PC-3 (cell line): Measurements from ENCODE around the gene NXPH1. TPM values are rescaled to one million over a fixed set of nuclear protein-coding genes. Genes with fewer than 3 reads are reported as not detected.

Experiments
- ATAC-seq: fragments of 200-7000 bp; cut with Tn5 transposase; 2 replicates; pipeline ENCODE4 v1.9.1; 2020; ENCODE audit warnings: mild to moderate bottlenecking, moderate library complexity
- BruUV-seq: library from RNA; stranded (reverse); fragments of 400-500 nt; replicated peaks from 2 replicates; lab custom pipeline; 2021; lab: Mats Ljungman, UMichigan
- CTCF ChIA-PET: fragments of 300-600 bp; sonication (Branson Sonifier 250); formaldehyde crosslinking; loops from one replicate; lab custom pipeline; 2022; ENCODE audit warnings: antibody characterized with exemption; lab: Charles Lee
- POLR2A ChIA-PET: fragments of 300-600 bp; sonication (Branson Sonifier 250); formaldehyde crosslinking; loops from one replicate; lab custom pipeline; 2022; ENCODE audit warnings: antibody characterized with exemption; ENCODE audit not compliant: unreplicated experiment; lab: Charles Lee
- DNase-seq: peaks from one replicate; pipeline ENCODE4 v3.0.0-alpha.2; 2015
- H2AFZ ChIP-seq: fragments of 300-600 bp; sonication (generic); 2 replicates; pipeline ENCODE4 v1.6.0; 2016; ENCODE audit warnings: antibody characterized with exemption, low read length
- H3F3A ChIP-seq: fragments of 300-600 bp; sonication (generic); one replicate; pipeline ENCODE4 v1.6.0; 2017; ENCODE audit warnings: antibody characterized with exemption, low read length, control low read depth, mild to moderate bottlenecking; ENCODE audit not compliant: unreplicated experiment
- H3K27ac ChIP-seq: fragments of 300-600 bp; sonication (generic); 2 replicates; pipeline ENCODE4 v1.5.1; 2016; ENCODE audit warnings: mild to moderate bottlenecking, low read length
- H3K27me3 ChIP-seq: fragments of 300-600 bp; sonication (generic); 2 replicates; pipeline ENCODE4 v1.6.1; 2016; ENCODE audit warnings: low read length, mixed read lengths
- H3K36me3 ChIP-seq: fragments of 300-600 bp; sonication (generic); 2 replicates; pipeline ENCODE4 v1.6.1; 2016; ENCODE audit warnings: low read depth, mixed run types, low read length, mixed read lengths
- H3K4me1 ChIP-seq: fragments of 300-600 bp; sonication (generic); 2 replicates; pipeline ENCODE4 v1.5.1; 2016; ENCODE audit warnings: low read length; ENCODE audit not compliant: insufficient read depth
- H3K4me2 ChIP-seq: fragments of 300-600 bp; sonication (generic); 2 replicates; pipeline ENCODE4 v1.6.0; 2016; ENCODE audit warnings: low read length
- H3K4me3 ChIP-seq: fragments of 300-600 bp; sonication (generic); 2 replicates; pipeline ENCODE4 v1.5.1; 2016; ENCODE audit warnings: mild to moderate bottlenecking, low read length, mixed read lengths
- H3K79me2 ChIP-seq: fragments of 300-600 bp; sonication (generic); 2 replicates; pipeline ENCODE4 v1.6.1; 2017; ENCODE audit warnings: low read length, mixed read lengths
- H3K9ac ChIP-seq: fragments of 300-600 bp; sonication (generic); 2 replicates; pipeline ENCODE4 v1.6.0; 2016; ENCODE audit warnings: mild to moderate bottlenecking, low read length
- H3K9me2 ChIP-seq: fragments of 300-600 bp; sonication (generic); replicated peaks from 2 replicates; pipeline ENCODE4 v1.6.1; 2016; ENCODE audit warnings: mixed run types, low read length, mixed read lengths
- H3K9me3 ChIP-seq: fragments of 300-600 bp; sonication (generic); 2 replicates; pipeline ENCODE4 v1.6.1; 2016; ENCODE audit warnings: low read length, mixed read lengths
- H4K20me1 ChIP-seq: fragments of 300-600 bp; sonication (generic); 2 replicates; pipeline ENCODE4 v1.6.1; 2016; ENCODE audit warnings: low read length, mixed read lengths
- EZH2 ChIP-seq: fragments of 300-600 bp; sonication (generic); IDR thresholded peaks from one replicate; pipeline ENCODE4 v1.6.1; 2017; ENCODE audit warnings: antibody characterized with exemption, mild to moderate bottlenecking, low read length; ENCODE audit not compliant: unreplicated experiment
- EZH2phosphoT487 ChIP-seq: fragments of 300-600 bp; sonication (generic); IDR thresholded peaks from 2 replicates; pipeline ENCODE4 v1.6.1; 2018; ENCODE audit warnings: mild to moderate bottlenecking, antibody characterized with exemption, low read length, borderline replicate concordance
- intact Hi-C: fragments of 100-400 bp; cut with micrococcal nuclease; formaldehyde crosslinking; loops from 2 replicates; pipeline ENCODE4 v1.9.0; 2023
- total RNA-seq: library from RNA; depleted of rRNA; stranded (reverse); fragments of >200 nt; gene quantifications from 2 replicates; pipeline ENCODE4 v1.2.3, GENCODE V29; 2014
- TF ChIP-seq, protein P1 (sequence below): fragments of 300-600 bp; sonication (generic); conservative IDR thresholded peaks from 2 replicates; pipeline ENCODE4 v1.5.1; 2017; ENCODE audit warnings: antibody characterized with exemption, low read depth, mild to moderate bottlenecking, low read length

Gene NXPH1
- total RNA-seq, 1 experiment from 2014 or later = not detected

DNA sequence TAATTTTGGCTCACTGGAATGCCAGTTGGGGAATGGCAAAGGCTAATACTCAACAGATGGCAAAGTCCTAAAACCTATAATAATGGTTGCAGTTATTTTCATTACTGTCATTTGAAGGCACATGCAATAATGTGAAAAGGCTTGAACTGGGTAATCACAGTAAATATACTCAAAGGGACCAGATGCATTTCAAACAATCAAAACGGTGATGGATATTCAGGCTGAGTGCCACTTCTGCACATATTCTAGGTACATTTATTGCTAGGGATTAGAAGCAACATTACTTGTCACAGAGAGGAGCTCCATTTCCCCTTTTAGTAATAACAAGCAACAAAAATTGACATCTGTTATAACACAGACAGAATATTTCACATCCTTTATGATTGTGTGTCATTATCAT is 171.8 kb downstream of the NXPH1 start:
- H3K79me2 ChIP-seq = no peaks in the 10 kb centered on the region
- H3F3A ChIP-seq = no peaks in the 10 kb centered on the region
- ATAC-seq (no peak), DNase-seq (no peak)
- H3K27ac ChIP-seq = no peak overlapping the region
- no TSS peak for BruUV-seq
- CTCF ChIA-PET = no interaction called here
- TF ChIP-seq EZH2phosphoT487 (no peak), EZH2 (no peak)
- TF ChIP-seq, protein P1, sequence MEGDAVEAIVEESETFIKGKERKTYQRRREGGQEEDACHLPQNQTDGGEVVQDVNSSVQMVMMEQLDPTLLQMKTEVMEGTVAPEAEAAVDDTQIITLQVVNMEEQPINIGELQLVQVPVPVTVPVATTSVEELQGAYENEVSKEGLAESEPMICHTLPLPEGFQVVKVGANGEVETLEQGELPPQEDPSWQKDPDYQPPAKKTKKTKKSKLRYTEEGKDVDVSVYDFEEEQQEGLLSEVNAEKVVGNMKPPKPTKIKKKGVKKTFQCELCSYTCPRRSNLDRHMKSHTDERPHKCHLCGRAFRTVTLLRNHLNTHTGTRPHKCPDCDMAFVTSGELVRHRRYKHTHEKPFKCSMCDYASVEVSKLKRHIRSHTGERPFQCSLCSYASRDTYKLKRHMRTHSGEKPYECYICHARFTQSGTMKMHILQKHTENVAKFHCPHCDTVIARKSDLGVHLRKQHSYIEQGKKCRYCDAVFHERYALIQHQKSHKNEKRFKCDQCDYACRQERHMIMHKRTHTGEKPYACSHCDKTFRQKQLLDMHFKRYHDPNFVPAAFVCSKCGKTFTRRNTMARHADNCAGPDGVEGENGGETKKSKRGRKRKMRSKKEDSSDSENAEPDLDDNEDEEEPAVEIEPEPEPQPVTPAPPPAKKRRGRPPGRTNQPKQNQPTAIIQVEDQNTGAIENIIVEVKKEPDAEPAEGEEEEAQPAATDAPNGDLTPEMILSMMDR = no peak
- H4K20me1 ChIP-seq = no peaks in the 10 kb centered on the region
- POLR2A ChIA-PET = no interaction called here
- H3K9me3 ChIP-seq = no peaks in the 10 kb centered on the region
- H3K9me2 ChIP-seq = no peaks in the 10 kb centered on the region
- H3K9ac ChIP-seq = no peak overlapping the region
- no peaks in the 10 kb centered on the region for H3K4me1 ChIP-seq
- no peak overlapping the region for H2AFZ ChIP-seq
- no peaks in the 10 kb centered on the region for H3K36me3 ChIP-seq
- H3K4me2 ChIP-seq = no peak overlapping the region
- H3K27me3 ChIP-seq = no peaks in the 10 kb centered on the region
- intact Hi-C loops = no loop called here
- H3K4me3 ChIP-seq = no peak overlapping the region

DNA sequence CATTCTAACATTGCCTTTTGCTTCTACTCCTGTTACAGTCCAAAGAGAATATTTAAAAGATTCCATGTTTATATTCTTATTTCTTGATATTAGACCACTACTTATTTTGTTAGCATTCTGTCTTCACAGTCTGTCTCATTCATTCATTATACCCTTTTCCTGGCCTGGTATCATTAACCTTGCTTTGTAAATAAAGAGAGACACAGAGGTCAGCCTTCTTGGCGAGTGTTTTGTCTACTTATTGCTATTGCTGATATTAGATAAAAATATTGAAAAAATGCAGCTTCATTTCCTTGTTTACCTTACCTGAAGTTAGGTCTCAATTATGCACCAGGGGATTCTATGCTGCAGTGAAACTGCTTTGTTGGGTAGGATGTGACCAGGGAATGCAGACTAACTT is 179.2 kb downstream of the NXPH1 start:
- Histone ChIP-seq H3K4me3 (no peak overlapping the region), H4K20me1 (no peaks in the 10 kb centered on the region), H3K27ac (no peak overlapping the region), H3K36me3 (no peaks in the 10 kb centered on the region), H3K9me2 (no peaks in the 10 kb centered on the region), H3K4me1 (no peaks in the 10 kb centered on the region), H3K9me3 (0 out of 2 replicates have a peak, but pooled peaks cover 3% of the 10 kb centered on the region), H3K4me2 (no peak overlapping the region), H3K9ac (no peak overlapping the region), H2AFZ (no peak overlapping the region), H3K27me3 (no peaks in the 10 kb centered on the region), H3K79me2 (no peaks in the 10 kb centered on the region), H3F3A (no peaks in the 10 kb centered on the region)
- DNase-seq (no peak), ATAC-seq (no peak)
- ChIA-PET POLR2A (no interaction called here), CTCF (no interaction called here)
- BruUV-seq = no TSS peak
- intact Hi-C loops = no loop called here
- TF ChIP-seq, protein P1 = no peak
- TF ChIP-seq EZH2phosphoT487 = no peak
- no peak for TF ChIP-seq EZH2

DNA sequence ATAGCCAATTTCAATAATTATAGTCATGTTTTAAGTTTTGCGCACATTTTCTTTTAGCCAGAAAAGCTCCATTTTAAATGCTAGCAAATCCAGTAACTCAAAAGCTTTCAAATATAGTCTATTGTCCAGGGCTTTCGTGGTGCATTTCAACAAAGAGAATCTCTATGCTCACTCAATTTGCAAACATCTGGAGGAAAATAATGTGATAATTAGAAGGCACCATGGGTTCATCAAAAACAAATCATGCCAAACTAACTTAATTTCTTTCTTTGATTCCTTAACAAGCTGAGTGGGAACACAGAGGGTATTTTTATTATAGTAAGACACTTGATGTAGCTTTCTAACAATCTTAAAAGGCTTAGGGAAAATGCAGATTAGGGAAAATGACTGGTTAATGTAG is 179.8 kb downstream of the NXPH1 start:
- Histone ChIP-seq H3K9me3 (0 out of 2 replicates have a peak, but pooled peaks cover 3% of the 10 kb centered on the region), H3K4me3 (no peak overlapping the region), H2AFZ (no peak overlapping the region), H3K27me3 (no peaks in the 10 kb centered on the region), H3K4me2 (no peak overlapping the region), H3K4me1 (no peaks in the 10 kb centered on the region), H3F3A (no peaks in the 10 kb centered on the region), H3K9ac (no peak overlapping the region), H3K27ac (no peak overlapping the region), H3K9me2 (no peaks in the 10 kb centered on the region), H3K79me2 (no peaks in the 10 kb centered on the region), H4K20me1 (no peaks in the 10 kb centered on the region), H3K36me3 (no peaks in the 10 kb centered on the region)
- ChIA-PET CTCF (no interaction called here), POLR2A (no interaction called here)
- intact Hi-C loops = no loop called here
- TF ChIP-seq, protein P1 = no peak
- no peak for TF ChIP-seq EZH2
- no TSS peak for BruUV-seq
- no peak for DNase-seq
- ATAC-seq = no peak
